Lower lobe of right lung (tissue), 2 donors: ENCODE results near the gene CLCA2. TPM values are rescaled to one million over a fixed set of nuclear protein-coding genes. Genes with fewer than 3 reads are reported as not detected.

Source experiments
- ATAC-seq, 2 donors: fragments of 200-7000 bp; cut with Tn5 transposase; one replicate each; pipeline ENCODE4 v1.9.1; 2020 to 2022; ENCODE audit warnings: mild to moderate bottlenecking in 2 of 2, moderate library complexity in 2 of 2
- DNase-seq: peaks from one replicate; pipeline ENCODE4 v3.0.0-alpha.2; 2020
- H3K27ac ChIP-seq: fragments of 200-600 bp; one replicate; pipeline ENCODE4 v1.8.0; 2022
- H3K27me3 ChIP-seq: fragments of 200-600 bp; one replicate; pipeline ENCODE4 v1.8.0; 2022; ENCODE audit warnings: low read depth
- H3K36me3 ChIP-seq: fragments of 200-600 bp; one replicate; pipeline ENCODE4 v1.8.0; 2022; ENCODE audit warnings: mild to moderate bottlenecking
- H3K4me1 ChIP-seq: fragments of 200-600 bp; one replicate; pipeline ENCODE4 v1.8.0; 2022
- H3K4me3 ChIP-seq: fragments of 200-600 bp; one replicate; pipeline ENCODE4 v1.8.0; 2022; ENCODE audit warnings: mild to moderate bottlenecking
- H3K9me3 ChIP-seq: fragments of 200-600 bp; one replicate; pipeline ENCODE4 v1.8.0; 2022
- intact Hi-C: fragments of 100-400 bp; cut with DNase I; formaldehyde crosslinking; loops from one replicate; pipeline ENCODE4 v1.11.0; 2022
- total RNA-seq: library from RNA; stranded (reverse); fragmentation: NEBNext Ultra II Directional; extraction: Animal tissue kit (Norgen Biotek cat#: 25700); gene quantifications from one replicate; pipeline ENCODE4 v1.2.1, GENCODE V29; 2021
- TF ChIP-seq, protein P1 (sequence below): fragments of 200-600 bp; IDR thresholded peaks from one replicate; pipeline ENCODE4 v1.8.0; 2022; ENCODE audit warnings: antibody characterized with exemption, mild to moderate bottlenecking
- donor health status: DM: no; HTN: yes; CAD: no; lungs with severe emphysema.

The CLCA2 gene
- total RNA-seq, 1 donor from 2014 or later: 0.62 TPM

DNA sequence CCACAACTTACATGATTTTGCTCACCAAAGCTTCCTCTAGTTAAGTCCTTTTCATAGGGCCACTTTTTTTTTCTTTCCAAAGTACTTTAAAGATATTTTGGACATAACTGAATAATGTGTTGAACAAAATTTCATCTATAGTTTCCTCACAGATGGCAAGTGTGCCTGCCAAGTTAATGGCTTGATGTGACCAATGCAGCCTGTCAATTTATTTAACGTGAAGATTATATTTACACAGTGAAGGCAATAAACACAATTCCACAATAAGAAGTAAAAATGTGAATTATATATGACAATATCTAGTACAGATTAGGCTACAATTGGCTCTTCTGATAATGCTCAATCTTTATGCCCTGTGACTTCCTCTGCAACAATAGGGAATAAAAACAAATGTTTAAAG is 18.0 kb downstream of the CLCA2 start:
- TF ChIP-seq, protein P1, sequence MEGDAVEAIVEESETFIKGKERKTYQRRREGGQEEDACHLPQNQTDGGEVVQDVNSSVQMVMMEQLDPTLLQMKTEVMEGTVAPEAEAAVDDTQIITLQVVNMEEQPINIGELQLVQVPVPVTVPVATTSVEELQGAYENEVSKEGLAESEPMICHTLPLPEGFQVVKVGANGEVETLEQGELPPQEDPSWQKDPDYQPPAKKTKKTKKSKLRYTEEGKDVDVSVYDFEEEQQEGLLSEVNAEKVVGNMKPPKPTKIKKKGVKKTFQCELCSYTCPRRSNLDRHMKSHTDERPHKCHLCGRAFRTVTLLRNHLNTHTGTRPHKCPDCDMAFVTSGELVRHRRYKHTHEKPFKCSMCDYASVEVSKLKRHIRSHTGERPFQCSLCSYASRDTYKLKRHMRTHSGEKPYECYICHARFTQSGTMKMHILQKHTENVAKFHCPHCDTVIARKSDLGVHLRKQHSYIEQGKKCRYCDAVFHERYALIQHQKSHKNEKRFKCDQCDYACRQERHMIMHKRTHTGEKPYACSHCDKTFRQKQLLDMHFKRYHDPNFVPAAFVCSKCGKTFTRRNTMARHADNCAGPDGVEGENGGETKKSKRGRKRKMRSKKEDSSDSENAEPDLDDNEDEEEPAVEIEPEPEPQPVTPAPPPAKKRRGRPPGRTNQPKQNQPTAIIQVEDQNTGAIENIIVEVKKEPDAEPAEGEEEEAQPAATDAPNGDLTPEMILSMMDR: no peak
- no peaks in the 10 kb centered on the region for H3K4me1 ChIP-seq
- no peaks in the 10 kb centered on the region for H3K9me3 ChIP-seq
- no peak for ATAC-seq
- intact Hi-C loops: no loop called here
- H3K27me3 ChIP-seq: no peaks in the 10 kb centered on the region
- H3K36me3 ChIP-seq: no peaks in the 10 kb centered on the region
- no peak overlapping the region for H3K4me3 ChIP-seq
- no peak overlapping the region for H3K27ac ChIP-seq
- DNase-seq: no peak

DNA sequence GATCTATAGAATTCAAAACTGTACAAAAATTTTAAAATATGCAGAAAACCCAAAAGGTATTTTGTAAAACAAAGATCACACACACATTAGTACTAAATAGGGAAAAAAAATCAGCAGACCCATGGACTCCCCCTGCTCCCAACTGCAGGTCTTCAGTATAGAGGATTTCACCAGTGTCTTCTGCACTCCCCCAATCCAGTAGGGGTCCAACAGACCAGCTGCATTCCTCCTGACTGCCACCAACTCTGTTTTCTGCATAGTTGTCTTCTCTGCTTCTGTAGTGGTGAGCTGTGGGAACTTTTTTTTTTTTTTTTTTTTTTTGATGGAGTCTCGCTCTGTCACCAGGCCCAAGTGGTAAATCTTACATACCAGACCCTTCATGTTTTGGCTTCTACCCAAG is 21.9 kb downstream of the CLCA2 start:
- Histone ChIP-seq H3K27me3 (no peaks in the 10 kb centered on the region), H3K4me1 (no peaks in the 10 kb centered on the region), H3K9me3 (no peaks in the 10 kb centered on the region), H3K27ac (no peak overlapping the region), H3K36me3 (no peaks in the 10 kb centered on the region), H3K4me3 (no peak overlapping the region)
- no peak for ATAC-seq
- intact Hi-C loops: no loop called here
- TF ChIP-seq, protein P1: no peak
- DNase-seq: no peak

DNA sequence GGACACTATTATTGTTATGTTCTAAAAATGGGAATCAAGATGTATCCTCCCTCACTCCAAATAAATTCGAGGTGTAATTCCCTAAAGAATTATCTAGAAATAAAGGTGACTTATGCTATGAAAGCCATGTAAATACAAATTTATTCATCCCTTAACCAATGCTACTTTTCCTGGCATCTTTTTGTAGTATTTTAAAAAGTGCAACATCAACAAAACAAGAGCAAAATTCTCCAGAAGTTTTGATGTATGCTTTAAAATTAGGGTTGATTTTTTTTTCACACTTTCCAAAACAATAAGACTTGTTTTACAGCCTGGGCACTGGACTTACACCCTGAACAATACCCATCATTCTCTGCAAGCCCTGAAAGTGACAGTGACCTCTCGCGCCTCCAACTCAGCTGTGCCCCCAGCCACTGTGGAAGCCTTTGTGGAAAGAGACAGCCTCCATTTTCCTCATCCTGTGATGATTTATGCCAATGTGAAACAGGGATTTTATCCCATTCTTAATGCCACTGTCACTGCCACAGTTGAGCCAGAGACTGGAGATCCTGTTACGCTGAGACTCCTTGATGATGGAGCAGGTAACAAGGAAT is 23.3 kb downstream of the CLCA2 start:
- intact Hi-C loops: no loop called here
- ATAC-seq (no peak), DNase-seq (no peak)
- Histone ChIP-seq H3K27ac (no peak overlapping the region), H3K4me1 (no peaks in the 10 kb centered on the region), H3K9me3 (no peaks in the 10 kb centered on the region), H3K4me3 (no peak overlapping the region), H3K27me3 (no peaks in the 10 kb centered on the region), H3K36me3 (no peaks in the 10 kb centered on the region)
- TF ChIP-seq, protein P1: no peak

DNA sequence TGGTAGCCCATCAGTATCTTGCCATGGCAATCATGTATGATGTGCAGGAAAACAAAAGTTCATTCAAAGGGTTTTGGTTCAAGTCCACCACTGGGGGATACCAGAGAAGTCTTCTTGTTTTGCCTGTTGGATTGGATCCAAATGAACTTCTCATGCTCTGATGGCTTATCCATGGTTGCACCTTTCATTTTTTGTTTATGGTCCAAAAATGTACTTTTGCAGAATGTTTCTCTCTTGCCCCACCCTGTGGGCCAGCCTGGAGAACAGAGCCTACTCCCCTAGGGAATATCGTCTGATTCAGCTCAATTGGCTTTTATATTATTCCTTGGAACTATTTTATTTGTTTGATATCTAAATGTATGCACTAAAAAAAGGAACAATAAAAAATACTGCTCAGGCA is 24.7 kb downstream of the CLCA2 start:
- Histone ChIP-seq H3K4me3 (no peak overlapping the region), H3K27me3 (no peaks in the 10 kb centered on the region), H3K4me1 (no peaks in the 10 kb centered on the region), H3K27ac (no peak overlapping the region), H3K9me3 (no peaks in the 10 kb centered on the region), H3K36me3 (no peaks in the 10 kb centered on the region)
- intact Hi-C loops: no loop called here
- DNase-seq (no peak), ATAC-seq (no peak)
- TF ChIP-seq, protein P1: no peak

DNA sequence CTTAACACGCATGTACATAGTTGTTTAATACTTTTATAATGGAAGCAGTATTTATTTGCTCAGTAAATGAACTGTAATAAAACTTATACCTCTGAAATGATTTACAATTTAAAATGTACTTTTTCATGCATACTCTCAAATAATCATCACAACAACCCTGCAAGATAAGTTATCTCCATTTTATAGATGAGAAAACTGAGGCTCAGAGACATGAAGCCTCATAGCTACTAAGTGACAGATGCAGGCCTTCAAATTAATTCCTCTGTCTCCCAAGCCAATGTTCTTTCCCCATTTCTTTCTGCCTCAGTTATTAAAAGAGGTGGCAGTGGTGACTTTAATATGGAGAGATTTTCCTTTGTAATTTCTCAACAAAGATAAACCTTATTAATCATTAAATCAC is 25.1 kb downstream of the CLCA2 start:
- intact Hi-C loops: no loop called here

More for the DNA sequence above, 25.1 kb downstream of the CLCA2 start:
- no peaks in the 10 kb centered on the region for H3K4me1 ChIP-seq
- no peak for ATAC-seq
- H3K4me3 ChIP-seq: no peak overlapping the region
- TF ChIP-seq, protein P1: no peak
- no peaks in the 10 kb centered on the region for H3K9me3 ChIP-seq
- no peaks in the 10 kb centered on the region for H3K27me3 ChIP-seq
- DNase-seq: no peak
- no peak overlapping the region for H3K27ac ChIP-seq
- no peaks in the 10 kb centered on the region for H3K36me3 ChIP-seq
